Fibroblast of gingiva (primary cell): ENCODE data around the gene FABP7.
"Not testable (repeated sequence)": the region's sequence is repeated elsewhere in the genome, so short reads cannot be mapped to it uniquely, and the experiment has no call there.

Experiments
- DNase-seq: peaks from one replicate; pipeline ENCODE4 v3.0.0-alpha.2; 2011; ENCODE audit warnings: low read depth

Gene FABP7

GRCh38 chr6:122779667-122780066, at the start of gene FABP7:
Gene FABP7, plus strand, starts transcription at chr6:122779716. Its CDS starts 79 bp downstream, at chr6:122779795.
- no peak for DNase-seq

- DNase-seq = no peak
Observed at GRCh38 chr6:122730334-122730733, 49.2 kb upstream of the FABP7 start.

GRCh38 chr6:122730775-122731386, 48.6 kb upstream of the FABP7 start:
- peak; percentile 32 for DNase-seq

- DNase-seq = no peak
Observed at GRCh38 chr6:122733259-122733658, 46.3 kb upstream of the FABP7 start.

- peak; percentile 3 for DNase-seq
Observed at GRCh38 chr6:122734529-122735395, 44.8 kb upstream of the FABP7 start.

GRCh38 chr6:122735582-122735981, 43.9 kb upstream of the FABP7 start:
- DNase-seq = no peak

GRCh38 chr6:122736163-122736562, 43.4 kb upstream of the FABP7 start:
- no peak for DNase-seq

GRCh38 chr6:122736616-122737015, 42.9 kb upstream of the FABP7 start:
- no peak for DNase-seq

GRCh38 chr6:122740091-122740490, 39.4 kb upstream of the FABP7 start:
- no peak for DNase-seq

GRCh38 chr6:122740936-122741335, 38.6 kb upstream of the FABP7 start:
- no peak for DNase-seq

- DNase-seq = not testable (repeated sequence)
Observed at GRCh38 chr6:122744247-122744646, 35.3 kb upstream of the FABP7 start.

GRCh38 chr6:122744856-122745255, 34.7 kb upstream of the FABP7 start:
- not testable (repeated sequence) for DNase-seq

- no peak for DNase-seq
Observed at GRCh38 chr6:122746688-122747087, 32.8 kb upstream of the FABP7 start.

GRCh38 chr6:122747573-122747972, 31.9 kb upstream of the FABP7 start:
- no peak for DNase-seq

- not testable (repeated sequence) for DNase-seq
Observed at GRCh38 chr6:122748945-122749344, 30.6 kb upstream of the FABP7 start.

- peak; percentile 6 for DNase-seq
Observed at GRCh38 chr6:122749451-122750050, 30.0 kb upstream of the FABP7 start.

- no peak for DNase-seq
Observed at GRCh38 chr6:122751326-122751725, 28.2 kb upstream of the FABP7 start.

GRCh38 chr6:122752459-122752858, 27.1 kb upstream of the FABP7 start:
- DNase-seq = no peak

- DNase-seq = no peak
Observed at GRCh38 chr6:122753000-122753687, 26.4 kb upstream of the FABP7 start.

- peak; percentile 85 for DNase-seq
Observed at GRCh38 chr6:122753688-122754056, 25.8 kb upstream of the FABP7 start.

GRCh38 chr6:122754191-122754731, 25.3 kb upstream of the FABP7 start:
- no peak for DNase-seq

- DNase-seq = no peak
Observed at GRCh38 chr6:122755901-122756300, 23.6 kb upstream of the FABP7 start.
